ENCODE results near the gene ATP8A1. TPM values are rescaled to one million over a fixed set of nuclear protein-coding genes. Genes with fewer than 3 reads are reported as not detected.

The ATP8A1 gene
- total and polyA plus RNA-seq, 12 donors: 14.4 to 58.3 (median 27.7) TPM

DNA sequence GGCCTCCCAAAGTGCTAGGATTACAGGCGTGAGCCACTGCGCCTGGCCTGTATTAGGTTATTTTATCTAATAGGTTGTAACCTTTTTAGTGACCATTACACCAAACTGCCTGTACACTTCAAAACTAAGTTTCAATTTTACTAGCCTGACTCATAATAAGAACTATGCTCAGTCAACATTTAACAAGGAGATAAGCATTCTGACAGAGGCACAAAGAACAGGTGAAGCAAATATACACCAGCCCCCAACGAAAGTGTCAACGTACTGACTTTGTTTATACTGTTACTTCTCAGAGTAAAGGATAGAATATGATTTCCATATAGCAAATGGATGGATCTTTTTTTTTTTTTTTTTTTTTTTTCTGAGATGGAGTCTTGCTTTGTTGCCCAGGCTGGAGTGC, 196.9 kb downstream of the ATP8A1 start:
- 75 to 91% (median 82%) methylated on average over 4 of the region's 4 CpGs for whole genome bisulfite sequencing, 4 donors
- intact Hi-C loops (cut with DNase I): no loop called here
- no peaks in the 10 kb centered on the region for H3K9me3 ChIP-seq (replicated peaks in 1 of 3)
- H3K27ac ChIP-seq: no peak overlapping the region
- no peak for DNase-seq
- peaks cover 0 to 4% of the 10 kb centered on the region in 2 donors for H3K4me1 ChIP-seq (replicated peaks in 1 of 2)
- no peak for TF ChIP-seq POLR2A (IDR thresholded peaks at IDR 0.05)
- TF ChIP-seq, protein P1, sequence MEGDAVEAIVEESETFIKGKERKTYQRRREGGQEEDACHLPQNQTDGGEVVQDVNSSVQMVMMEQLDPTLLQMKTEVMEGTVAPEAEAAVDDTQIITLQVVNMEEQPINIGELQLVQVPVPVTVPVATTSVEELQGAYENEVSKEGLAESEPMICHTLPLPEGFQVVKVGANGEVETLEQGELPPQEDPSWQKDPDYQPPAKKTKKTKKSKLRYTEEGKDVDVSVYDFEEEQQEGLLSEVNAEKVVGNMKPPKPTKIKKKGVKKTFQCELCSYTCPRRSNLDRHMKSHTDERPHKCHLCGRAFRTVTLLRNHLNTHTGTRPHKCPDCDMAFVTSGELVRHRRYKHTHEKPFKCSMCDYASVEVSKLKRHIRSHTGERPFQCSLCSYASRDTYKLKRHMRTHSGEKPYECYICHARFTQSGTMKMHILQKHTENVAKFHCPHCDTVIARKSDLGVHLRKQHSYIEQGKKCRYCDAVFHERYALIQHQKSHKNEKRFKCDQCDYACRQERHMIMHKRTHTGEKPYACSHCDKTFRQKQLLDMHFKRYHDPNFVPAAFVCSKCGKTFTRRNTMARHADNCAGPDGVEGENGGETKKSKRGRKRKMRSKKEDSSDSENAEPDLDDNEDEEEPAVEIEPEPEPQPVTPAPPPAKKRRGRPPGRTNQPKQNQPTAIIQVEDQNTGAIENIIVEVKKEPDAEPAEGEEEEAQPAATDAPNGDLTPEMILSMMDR (IDR thresholded peaks at IDR 0.05): no peak
- H3K27me3 ChIP-seq: no peaks in the 10 kb centered on the region
- no peaks in the 10 kb centered on the region for H3K36me3 ChIP-seq (replicated peaks in 1 of 2)
- H3K4me3 ChIP-seq: no peak overlapping the region

DNA sequence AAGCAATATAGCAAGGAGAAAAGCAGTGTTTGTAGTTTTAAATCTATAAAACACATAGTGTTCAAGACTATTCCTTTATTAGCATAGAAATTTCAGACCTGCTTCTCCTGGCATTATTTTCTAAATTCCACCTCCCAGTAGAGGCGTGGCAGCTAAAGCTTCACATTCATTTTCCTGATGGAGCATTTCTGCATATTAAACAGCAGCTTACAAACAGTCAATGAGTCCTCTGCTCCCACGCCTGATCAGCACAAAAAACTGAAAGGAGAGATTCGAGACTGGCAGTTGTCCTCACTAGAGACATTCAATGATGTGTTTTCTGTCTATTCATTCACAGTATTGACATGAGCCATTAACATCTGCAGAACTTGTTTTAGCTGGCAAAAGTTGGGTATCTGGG, 198.2 kb downstream of the ATP8A1 start:
- H3K27ac ChIP-seq: no peak overlapping the region
- H3K27me3 ChIP-seq: no peaks in the 10 kb centered on the region
- TF ChIP-seq, protein P1 (IDR thresholded peaks at IDR 0.05): no peak
- TF ChIP-seq POLR2A (IDR thresholded peaks at IDR 0.05): no peak
- intact Hi-C loops (cut with DNase I): no loop called here
- peaks cover 0 to 4% of the 10 kb centered on the region in 2 donors for H3K4me1 ChIP-seq (replicated peaks in 1 of 2)
- DNase-seq: no peak
- no peaks in the 10 kb centered on the region for H3K36me3 ChIP-seq (replicated peaks in 1 of 2)
- H3K4me3 ChIP-seq: no peak overlapping the region
- no peaks in the 10 kb centered on the region for H3K9me3 ChIP-seq (replicated peaks in 1 of 3)
- 78 to 84% (median 81%) methylated on average over 3 of the region's 3 CpGs for WGBS, 4 donors

- H3K27ac ChIP-seq: no peak overlapping the region
- peak in 1 of 7 donors; percentile 21 for DNase-seq
- H3K36me3 ChIP-seq (replicated peaks in 1 of 2): no peaks in the 10 kb centered on the region
- H3K9me3 ChIP-seq (replicated peaks in 1 of 3): no peaks in the 10 kb centered on the region
- H3K4me1 ChIP-seq (replicated peaks in 1 of 2): peaks cover 0 to 4% of the 10 kb centered on the region in 2 donors
- TF ChIP-seq, protein P1 (IDR thresholded peaks at IDR 0.05): no peak
- no peak for TF ChIP-seq POLR2A (IDR thresholded peaks at IDR 0.05)
- no peaks in the 10 kb centered on the region for H3K27me3 ChIP-seq
- intact Hi-C loops (cut with DNase I): no loop called here
- 60 to 71% (median 68%) methylated on average over 2 of the region's 2 CpGs for WGBS, 4 donors
- no peak overlapping the region for H3K4me3 ChIP-seq
These were observed 202.0 kb downstream of the ATP8A1 start for GRCh38 chr4:42454755-42455420.

- Histone ChIP-seq H3K36me3 (replicated peaks in 1 of 2) (no peaks in the 10 kb centered on the region), H3K4me1 (replicated peaks in 1 of 2) (no peaks in the 10 kb centered on the region), H3K4me3 (no peak overlapping the region), H3K27ac (no peak overlapping the region), H3K27me3 (no peaks in the 10 kb centered on the region), H3K9me3 (replicated peaks in 1 of 3) (no peaks in the 10 kb centered on the region)
- intact Hi-C loops (cut with DNase I): no loop called here
- 94 to 100% (median 95%) methylated on average over 1 of the region's 1 CpG for WGBS, 4 donors
- TF ChIP-seq POLR2A (IDR thresholded peaks at IDR 0.05): no peak
- TF ChIP-seq, protein P1 (IDR thresholded peaks at IDR 0.05): no peak
- no peak for DNase-seq
These were observed 203.3 kb downstream of the ATP8A1 start for GRCh38 chr4:42453612-42454011.

Data from adrenal gland (tissue), 12 donors.